Tibial nerve (tissue), 4 donors: ENCODE results near the gene SIGLEC14. TPM values are rescaled to one million over a fixed set of nuclear protein-coding genes. Genes with fewer than 3 reads are reported as not detected.
A peak's percentile ranks its signal among the peaks of the same experiment; 100 is the strongest.

Experiments used
- DNase-seq, 2 donors: peaks; one replicate each; pipeline ENCODE4 v3.0.0-alpha.2; 2019; ENCODE audit warnings: low spot score in 2 of 2
- H3K27ac ChIP-seq, 4 donors: fragments of 200-600 bp; sonication (generic) in 3 of 4; one replicate each; pipeline ENCODE4 v1.5.1; 2017 to 2019; ENCODE audit warnings: mild to moderate bottlenecking in 1 of 4
- H3K27me3 ChIP-seq, 2 donors: fragments of 200-600 bp; sonication (generic) in 1 of 2; one replicate each; pipeline versions ENCODE4 v1.5.1 to v1.6.0; 2017 to 2019
- H3K36me3 ChIP-seq, 3 donors: fragments of 200-600 bp; sonication (generic); one replicate each; pipeline ENCODE4 v1.5.1; 2018 to 2019
- H3K4me1 ChIP-seq, 4 donors: fragments of 200-600 bp; sonication (generic) in 3 of 4; one replicate each; pipeline ENCODE4 v1.5.1; 2017 to 2019
- H3K4me3 ChIP-seq, 4 donors: fragments of 200-600 bp; sonication (generic) in 3 of 4; one replicate each; pipeline ENCODE4 v1.5.1; 2017 to 2019; ENCODE audit warnings: mild to moderate bottlenecking in 1 of 4, moderate library complexity in 1 of 4
- H3K9me3 ChIP-seq, 4 donors: fragments of 200-600 bp; sonication (generic) in 3 of 4; one replicate each; pipeline ENCODE4 v1.5.1; 2017 to 2019
- CTCF ChIP-seq, 5 experiments: fragments of 200-600 bp in 3 of 5; fragments of 450-650 bp in 2 of 5; sonication (generic) in 3 of 5; IDR thresholded peaks; one replicate each; pipeline ENCODE4 v1.5.1; 2016 to 2019; ENCODE audit warnings: antibody characterized with exemption in 5 of 5, mild to moderate bottlenecking in 3 of 5, moderate library complexity in 2 of 5
- EP300 ChIP-seq, 2 donors: sonication (generic); formaldehyde crosslinking; IDR thresholded peaks; one replicate each; pipeline ENCODE4 v1.6.1; 2017; ENCODE audit warnings: antibody characterized with exemption in 2 of 2, mild to moderate bottlenecking in 1 of 2
- POLR2A ChIP-seq, 2 donors: fragments of 450-650 bp; IDR thresholded peaks; one replicate each; pipeline ENCODE4 v1.6.1; 2017; ENCODE audit warnings: antibody characterized with exemption in 2 of 2, mild to moderate bottlenecking in 2 of 2, moderate library complexity in 2 of 2
- WGBS, 2 donors: methylation state at CpG; one replicate each; pipeline ENCODE4 v1.1.5; 2018; 5-methylcytosine and 5-hydroxymethylcytosine counted together
- total RNA-seq, 4 donors: library from RNA; depleted of rRNA; stranded (reverse); fragments of >200 nt; gene quantifications; one replicate each; pipeline ENCODE4 v1.1.0, GENCODE V29; 2016

SIGLEC14 gene
- total RNA-seq, 4 donors from 2014 or later, result 1.9 to 6.3 (median 4.9) TPM; not detected in 1

GRCh38 chr19:51600940-51601580 is 45.6 kb downstream of the SIGLEC14 start:
- Histone ChIP-seq H3K4me3 (peak overlapping the region in 1 of 4 donors; percentile 18), H3K27ac (peak overlapping the region in 1 of 4 donors; percentile 19), H3K4me1 (no peaks in the 10 kb centered on the region), H3K36me3 (peaks cover 0 to 15% (median 0%) of the 10 kb centered on the region in 3 donors), H3K27me3 (peaks cover 0 to 34% of the 10 kb centered on the region in 2 donors), H3K9me3 (peaks cover 0 to 7% (median 0%) of the 10 kb centered on the region in 4 donors)
- 19 to 21% methylated on average over 36 to 38 of the region's 59 CpGs for WGBS, 2 donors
- no peak for TF ChIP-seq EP300 (IDR thresholded peaks at IDR 0.05)
- TF ChIP-seq CTCF (IDR thresholded peaks at IDR 0.05), result no peak
- TF ChIP-seq POLR2A (IDR thresholded peaks at IDR 0.05), result no peak
- no peak for DNase-seq

- Histone ChIP-seq H3K4me3 (no peak overlapping the region), H3K27ac (no peak overlapping the region), H3K27me3 (peaks cover 0 to 34% of the 10 kb centered on the region in 2 donors), H3K36me3 (peaks cover 0 to 6% (median 0%) of the 10 kb centered on the region in 3 donors), H3K4me1 (peaks cover 0 to 6% (median 4%) of the 10 kb centered on the region in 4 donors), H3K9me3 (no peaks in the 10 kb centered on the region)
- TF ChIP-seq POLR2A (IDR thresholded peaks at IDR 0.05) (no peak), CTCF (IDR thresholded peaks at IDR 0.05) (no peak), EP300 (IDR thresholded peaks at IDR 0.05) (no peak)
- WGBS, 2 donors, result 91 to 95% methylated on average over 10 of the region's 10 CpGs
- DNase-seq, result no peak
Measured at GRCh38 chr19:51599084-51599483, 47.5 kb downstream of the SIGLEC14 start.

- H3K27me3 ChIP-seq, result peaks cover 0 to 34% of the 10 kb centered on the region in 2 donors
- H3K9me3 ChIP-seq, result no peaks in the 10 kb centered on the region
- peaks cover 0 to 6% (median 0%) of the 10 kb centered on the region in 3 donors for H3K36me3 ChIP-seq
- no peak overlapping the region for H3K27ac ChIP-seq
- no peak for DNase-seq
- 90 to 95% methylated on average over 22 to 31 of the region's 31 CpGs for whole genome bisulfite sequencing, 2 donors
- peaks cover 0 to 13% (median 5%) of the 10 kb centered on the region in 4 donors for H3K4me1 ChIP-seq
- H3K4me3 ChIP-seq, result no peak overlapping the region
- TF ChIP-seq CTCF (IDR thresholded peaks at IDR 0.05) (no peak), EP300 (IDR thresholded peaks at IDR 0.05) (no peak), POLR2A (IDR thresholded peaks at IDR 0.05) (no peak)
Measured at GRCh38 chr19:51598159-51598915, 48.3 kb downstream of the SIGLEC14 start.

GRCh38 chr19:51595190-51596175 is 51.1 kb downstream of the SIGLEC14 start:
- DNase-seq, result no peak
- 86 to 91% methylated on average over 8 of the region's 8 CpGs for WGBS, 2 donors

More at GRCh38 chr19:51595190-51596175, 51.1 kb downstream of the SIGLEC14 start:
- peaks cover 0 to 23% of the 10 kb centered on the region in 2 donors for H3K27me3 ChIP-seq
- peaks cover 0 to 3% (median 0%) of the 10 kb centered on the region in 3 donors for H3K36me3 ChIP-seq
- TF ChIP-seq EP300 (IDR thresholded peaks at IDR 0.05) (no peak), POLR2A (IDR thresholded peaks at IDR 0.05) (no peak), CTCF (IDR thresholded peaks at IDR 0.05) (no peak)
- no peaks in the 10 kb centered on the region for H3K9me3 ChIP-seq
- H3K4me3 ChIP-seq, result peak overlapping the region in 2 of 4 donors; percentile 60 to 68
- peaks cover 0 to 21% (median 7%) of the 10 kb centered on the region in 4 donors for H3K4me1 ChIP-seq
- H3K27ac ChIP-seq, result no peak overlapping the region
